Measurements from ENCODE around the gene ZXDC. TPM values are rescaled to one million over a fixed set of nuclear protein-coding genes. Genes with fewer than 3 reads are reported as not detected.

The ZXDC gene
- total and polyA plus RNA-seq, 2 donors from 2014 or later = 11.4 to 44.8 TPM

DNA sequence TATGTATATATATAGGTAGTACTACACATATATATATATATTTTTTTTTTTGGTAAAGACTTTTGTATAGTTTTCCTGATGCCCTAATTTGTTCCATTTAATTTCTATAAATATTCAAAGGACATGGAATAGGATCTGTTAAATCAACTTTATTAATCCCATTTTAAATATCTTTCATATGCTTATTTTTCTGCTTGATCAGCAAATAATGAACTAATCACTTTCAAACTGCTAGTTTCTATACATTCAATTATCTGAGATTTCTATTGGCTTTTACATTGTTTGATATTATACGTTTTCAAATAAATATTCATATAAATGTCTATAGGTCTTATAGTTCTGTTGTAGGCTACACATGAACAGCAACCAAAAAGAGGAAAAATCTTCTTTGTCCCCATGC is 21.7 kb downstream of the ZXDC start:
- FAIRE-seq (no peak), DNase-seq (no peak)
- Histone ChIP-seq H3K9me3 (ENCODE audit: control insufficient read depth in 2 of 3, insufficient read depth in 1 of 3, low read length in 3 of 3) (no peaks in the 10 kb centered on the region), H3K4me3 (ENCODE audit: low read length in 3 of 3) (no peak overlapping the region), H3K27ac (ENCODE audit: low read depth in 2 of 2, low read length in 2 of 2) (no peak overlapping the region), H3K4me1 (ENCODE audit: control insufficient read depth in 2 of 3, insufficient read depth in 2 of 3, low read depth in 1 of 3, low read length in 3 of 3) (peaks cover 0 to 5% (median 0%) of the 10 kb centered on the region in 3 donors), H3K36me3 (ENCODE audit: control insufficient read depth in 2 of 3, insufficient read depth in 3 of 3, low read length in 3 of 3) (peaks cover 1 to 37% (median 22%) of the 10 kb centered on the region in 3 donors), H3K9ac (ENCODE audit: low read length in 3 of 3) (no peak overlapping the region), H3K27me3 (ENCODE audit: control insufficient read depth, insufficient read depth, low read length) (no peaks in the 10 kb centered on the region)
- intact Hi-C loops (cut with DNase I) = no loop called here
- TF ChIP-seq CTCF (IDR thresholded peaks at IDR 0.05; ENCODE audit: borderline replicate concordance, extremely low read depth, insufficient read depth) = no peak

DNA sequence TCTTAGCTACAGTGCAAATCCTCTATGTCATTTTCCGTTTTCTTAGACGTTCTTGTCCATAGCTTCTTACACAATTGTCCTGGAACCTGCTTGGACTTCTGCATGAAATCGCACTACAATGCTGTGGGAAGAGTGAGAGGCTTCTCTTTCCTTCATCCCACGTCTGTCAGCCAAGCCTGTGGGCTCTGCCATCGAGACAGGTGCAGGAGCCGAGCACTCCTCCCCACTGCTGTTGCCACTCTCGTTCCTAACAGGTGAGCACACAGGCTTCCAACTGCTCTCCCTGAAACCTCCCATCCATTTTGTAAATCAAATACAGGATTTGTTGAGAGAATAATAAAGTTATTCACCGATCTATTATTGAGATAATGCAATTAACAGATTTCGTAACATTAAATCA is 23.5 kb downstream of the ZXDC start:
- no peak for TF ChIP-seq CTCF (IDR thresholded peaks at IDR 0.05; ENCODE audit: borderline replicate concordance, extremely low read depth, insufficient read depth)
- peaks cover 0 to 32% (median 23%) of the 10 kb centered on the region in 3 donors for H3K36me3 ChIP-seq (ENCODE audit: control insufficient read depth in 2 of 3, insufficient read depth in 3 of 3, low read length in 3 of 3)
- H3K9me3 ChIP-seq (ENCODE audit: control insufficient read depth in 2 of 3, insufficient read depth in 1 of 3, low read length in 3 of 3) = no peaks in the 10 kb centered on the region
- no peak overlapping the region for H3K27ac ChIP-seq (ENCODE audit: low read depth in 2 of 2, low read length in 2 of 2)
- H3K27me3 ChIP-seq (ENCODE audit: control insufficient read depth, insufficient read depth, low read length) = no peaks in the 10 kb centered on the region
- intact Hi-C loops (cut with DNase I) = no loop called here
- peaks cover 0 to 5% (median 0%) of the 10 kb centered on the region in 3 donors for H3K4me1 ChIP-seq (ENCODE audit: control insufficient read depth in 2 of 3, insufficient read depth in 2 of 3, low read depth in 1 of 3, low read length in 3 of 3)
- no peak overlapping the region for H3K4me3 ChIP-seq (ENCODE audit: low read length in 3 of 3)
- no peak for FAIRE-seq
- H3K9ac ChIP-seq (ENCODE audit: low read length in 3 of 3) = no peak overlapping the region
- DNase-seq = no peak

- Histone ChIP-seq H3K27me3 (ENCODE audit: control insufficient read depth, insufficient read depth, low read length) (no peaks in the 10 kb centered on the region), H3K9ac (ENCODE audit: low read length in 3 of 3) (no peak overlapping the region), H3K27ac (ENCODE audit: low read depth in 2 of 2, low read length in 2 of 2) (no peak overlapping the region), H3K9me3 (ENCODE audit: control insufficient read depth in 2 of 3, insufficient read depth in 1 of 3, low read length in 3 of 3) (no peaks in the 10 kb centered on the region), H3K36me3 (ENCODE audit: control insufficient read depth in 2 of 3, insufficient read depth in 3 of 3, low read length in 3 of 3) (peaks cover 0 to 31% (median 17%) of the 10 kb centered on the region in 3 donors), H3K4me3 (ENCODE audit: low read length in 3 of 3) (no peak overlapping the region), H3K4me1 (ENCODE audit: control insufficient read depth in 2 of 3, insufficient read depth in 2 of 3, low read depth in 1 of 3, low read length in 3 of 3) (peaks cover 0 to 5% (median 0%) of the 10 kb centered on the region in 3 donors)
- TF ChIP-seq CTCF (IDR thresholded peaks at IDR 0.05; ENCODE audit: borderline replicate concordance, extremely low read depth, insufficient read depth) = no peak
- DNase-seq = peak in 1 of 5 donors; percentile 19
- no peak for FAIRE-seq
- intact Hi-C loops (cut with DNase I) = no loop called here
Measured at GRCh38 chr3:126451511-126451910, 24.2 kb downstream of the ZXDC start.

GRCh38 chr3:126450744-126451143 is 24.9 kb downstream of the ZXDC start:
- peaks cover 0 to 25% (median 15%) of the 10 kb centered on the region in 3 donors for H3K36me3 ChIP-seq (ENCODE audit: control insufficient read depth in 2 of 3, insufficient read depth in 3 of 3, low read length in 3 of 3)
- H3K4me1 ChIP-seq (ENCODE audit: control insufficient read depth in 2 of 3, insufficient read depth in 2 of 3, low read depth in 1 of 3, low read length in 3 of 3) = peaks cover 0 to 5% (median 0%) of the 10 kb centered on the region in 3 donors
- no peaks in the 10 kb centered on the region for H3K9me3 ChIP-seq (ENCODE audit: control insufficient read depth in 2 of 3, insufficient read depth in 1 of 3, low read length in 3 of 3)
- no peak overlapping the region for H3K4me3 ChIP-seq (ENCODE audit: low read length in 3 of 3)
- TF ChIP-seq CTCF (IDR thresholded peaks at IDR 0.05; ENCODE audit: borderline replicate concordance, extremely low read depth, insufficient read depth) = no peak
- no peak overlapping the region for H3K27ac ChIP-seq (ENCODE audit: low read depth in 2 of 2, low read length in 2 of 2)
- no peak overlapping the region for H3K9ac ChIP-seq (ENCODE audit: low read length in 3 of 3)
- FAIRE-seq = no peak
- intact Hi-C loops (cut with DNase I) = no loop called here
- H3K27me3 ChIP-seq (ENCODE audit: control insufficient read depth, insufficient read depth, low read length) = no peaks in the 10 kb centered on the region
- no peak for DNase-seq
